SJCRH30 (cell line): Measurements from ENCODE around the gene AGRN. TPM values are rescaled to one million over a fixed set of nuclear protein-coding genes. Genes with fewer than 3 reads are reported as not detected.
"Not testable (repeated sequence)": the region's sequence is repeated elsewhere in the genome, so short reads cannot be mapped to it uniquely, and the experiment has no call there.

Experiments
- DNase-seq, 2 experiments: peaks; one replicate each; pipeline ENCODE4 v3.0.0-alpha.2; 2015 to 2020
- H3K27ac ChIP-seq: fragments of 250-450 bp; sonication (Bioruptor Pico); 2 replicates; pipeline ENCODE4 v1.5.1; 2020; ENCODE audit warnings: mild to moderate bottlenecking, moderate library complexity
- H3K27me3 ChIP-seq: fragments of 250-450 bp; sonication (Bioruptor Pico); 2 replicates; pipeline ENCODE4 v1.5.1; 2020; ENCODE audit warnings: mild to moderate bottlenecking, moderate library complexity
- H3K36me3 ChIP-seq: fragments of 250-450 bp; sonication (Bioruptor Pico); 2 replicates; pipeline ENCODE4 v1.5.1; 2020; ENCODE audit warnings: mild to moderate bottlenecking, moderate library complexity
- H3K4me1 ChIP-seq: fragments of 250-450 bp; sonication (Bioruptor Pico); 2 replicates; pipeline ENCODE4 v1.5.1; 2020; ENCODE audit warnings: mild to moderate bottlenecking, moderate library complexity
- H3K4me3 ChIP-seq: fragments of 250-450 bp; sonication (Bioruptor Pico); 2 replicates; pipeline ENCODE4 v1.5.1; 2020; ENCODE audit warnings: mild to moderate bottlenecking, moderate library complexity
- H3K9me3 ChIP-seq: fragments of 250-450 bp; sonication (Bioruptor Pico); replicated peaks from 2 replicates; pipeline ENCODE4 v1.5.1; 2020; ENCODE audit warnings: mild to moderate bottlenecking, moderate library complexity
- total RNA-seq: library from RNA; depleted of rRNA; stranded (reverse); fragments of >200 nt; shearing (Covaris generic); gene quantifications from 2 replicates; pipeline ENCODE4 v1.2.3, GENCODE V29; 2014

Gene AGRN
- total RNA-seq, 1 experiment from 2014 or later: 13.7 TPM

DNA sequence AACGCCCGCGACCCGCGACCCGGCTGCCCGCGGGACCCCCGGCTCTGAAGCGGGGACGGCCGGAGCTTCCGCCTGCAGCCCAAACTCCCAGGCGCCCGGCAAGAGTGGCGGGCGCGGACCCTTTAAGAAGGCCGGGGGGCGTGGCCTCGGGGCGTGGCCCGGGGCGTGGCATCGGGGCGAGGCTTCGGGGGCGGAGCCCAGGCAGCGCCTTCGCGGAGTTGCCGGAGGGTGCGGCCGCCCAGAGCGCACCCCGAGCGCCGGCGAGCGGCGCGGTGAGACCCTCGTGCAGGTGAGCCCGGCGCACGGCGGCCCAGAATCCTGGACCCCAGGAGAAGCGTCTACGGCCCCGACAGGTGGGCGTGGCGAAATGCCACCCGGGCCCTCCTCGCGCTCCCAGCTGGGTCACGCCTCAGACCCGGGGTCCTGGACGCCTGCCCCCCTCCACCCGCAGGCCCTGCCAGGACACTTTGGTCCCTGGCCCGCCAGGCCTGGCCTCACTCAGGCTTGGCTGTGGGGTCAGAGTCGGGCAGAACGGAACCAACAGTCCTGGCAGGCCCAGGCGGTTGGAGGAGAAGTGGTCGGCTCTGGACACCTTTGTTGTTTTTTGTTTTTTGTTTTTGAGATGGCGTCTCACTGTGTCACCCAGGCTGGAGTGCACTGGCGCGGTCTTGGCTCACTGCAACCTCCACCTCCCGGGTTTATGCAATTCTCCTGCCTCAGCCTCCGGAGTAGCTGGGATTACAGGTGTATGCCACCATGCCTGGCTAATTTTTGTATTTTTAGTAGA, 39.8 kb downstream of the AGRN start:
- no peaks in the 10 kb centered on the region for H3K9me3 ChIP-seq
- peaks cover 56% of the 10 kb centered on the region for H3K27me3 ChIP-seq
- DNase-seq: peak; percentile 88 to 90
- no peaks in the 10 kb centered on the region for H3K36me3 ChIP-seq
- no peak overlapping the region for H3K27ac ChIP-seq
- H3K4me1 ChIP-seq: peaks cover 16% of the 10 kb centered on the region; the same call in 1 of the 2 replicates
- H3K4me3 ChIP-seq: peak overlapping the region; percentile 61

- H3K27me3 ChIP-seq: peaks cover 58% of the 10 kb centered on the region
- H3K4me1 ChIP-seq: peaks cover 16% of the 10 kb centered on the region; the same call in 1 of the 2 replicates
- H3K4me3 ChIP-seq: no peak overlapping the region
- H3K27ac ChIP-seq: no peak overlapping the region
- no peak for DNase-seq
- no peaks in the 10 kb centered on the region for H3K9me3 ChIP-seq
- no peaks in the 10 kb centered on the region for H3K36me3 ChIP-seq
These were observed 40.5 kb downstream of the AGRN start for GRCh38 chr1:1060281-1061000.

- Histone ChIP-seq H3K4me3 (no peak overlapping the region), H3K4me1 (peaks cover 16% of the 10 kb centered on the region; the same call in 1 of the 2 replicates), H3K27me3 (peaks cover 64% of the 10 kb centered on the region), H3K27ac (no peak overlapping the region), H3K9me3 (no peaks in the 10 kb centered on the region), H3K36me3 (no peaks in the 10 kb centered on the region)
- DNase-seq: no peak
These were observed 41.9 kb downstream of the AGRN start for GRCh38 chr1:1061682-1062345.

DNA sequence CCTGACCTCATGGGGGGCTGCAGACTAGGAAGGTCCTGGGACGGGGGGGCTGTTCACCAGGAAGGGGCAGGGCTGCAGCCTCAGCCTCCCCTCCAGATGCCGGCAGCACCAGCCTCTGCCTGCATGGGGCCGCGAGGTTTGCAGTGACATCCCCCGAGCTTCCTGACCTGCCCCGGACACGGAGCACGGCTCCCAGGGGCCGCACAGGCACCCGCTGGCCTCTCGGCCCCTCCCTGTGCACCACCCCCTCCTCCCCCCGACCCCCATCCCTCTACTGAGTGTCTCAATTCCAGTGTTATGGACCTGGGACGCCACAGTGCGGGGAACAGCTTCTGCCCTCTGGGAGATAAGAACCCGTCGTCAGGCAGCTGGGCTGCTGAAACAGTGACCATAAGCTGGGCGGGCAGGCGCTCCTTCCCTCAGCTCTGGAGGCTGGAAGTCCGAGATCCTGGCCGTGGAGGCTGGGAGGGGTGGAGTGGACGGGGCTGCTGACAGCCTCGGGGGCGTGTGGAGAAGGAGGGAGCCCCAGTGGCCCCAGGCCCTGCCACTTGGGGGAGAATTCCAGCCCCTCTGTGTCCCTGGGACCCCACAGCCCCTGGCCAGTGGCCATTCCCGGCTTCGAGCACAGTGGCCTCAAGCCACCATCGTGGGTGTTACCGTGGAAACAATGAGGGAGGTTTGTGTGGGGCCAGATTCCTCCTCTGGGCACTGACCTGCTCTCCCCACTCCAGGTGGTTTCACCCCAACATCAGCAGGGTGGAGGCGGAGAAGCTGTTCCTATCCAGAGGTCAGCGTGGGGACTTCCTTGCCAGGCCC, 42.6 kb downstream of the AGRN start:
- peak in 1 of 2 experiments; percentile 28 for DNase-seq
- no peak overlapping the region for H3K4me3 ChIP-seq
- no peaks in the 10 kb centered on the region for H3K36me3 ChIP-seq
- H3K27ac ChIP-seq: no peak overlapping the region
- peaks cover 61% of the 10 kb centered on the region for H3K27me3 ChIP-seq
- H3K9me3 ChIP-seq: no peaks in the 10 kb centered on the region
- H3K4me1 ChIP-seq: peaks cover 16% of the 10 kb centered on the region; the same call in 1 of the 2 replicates

DNA sequence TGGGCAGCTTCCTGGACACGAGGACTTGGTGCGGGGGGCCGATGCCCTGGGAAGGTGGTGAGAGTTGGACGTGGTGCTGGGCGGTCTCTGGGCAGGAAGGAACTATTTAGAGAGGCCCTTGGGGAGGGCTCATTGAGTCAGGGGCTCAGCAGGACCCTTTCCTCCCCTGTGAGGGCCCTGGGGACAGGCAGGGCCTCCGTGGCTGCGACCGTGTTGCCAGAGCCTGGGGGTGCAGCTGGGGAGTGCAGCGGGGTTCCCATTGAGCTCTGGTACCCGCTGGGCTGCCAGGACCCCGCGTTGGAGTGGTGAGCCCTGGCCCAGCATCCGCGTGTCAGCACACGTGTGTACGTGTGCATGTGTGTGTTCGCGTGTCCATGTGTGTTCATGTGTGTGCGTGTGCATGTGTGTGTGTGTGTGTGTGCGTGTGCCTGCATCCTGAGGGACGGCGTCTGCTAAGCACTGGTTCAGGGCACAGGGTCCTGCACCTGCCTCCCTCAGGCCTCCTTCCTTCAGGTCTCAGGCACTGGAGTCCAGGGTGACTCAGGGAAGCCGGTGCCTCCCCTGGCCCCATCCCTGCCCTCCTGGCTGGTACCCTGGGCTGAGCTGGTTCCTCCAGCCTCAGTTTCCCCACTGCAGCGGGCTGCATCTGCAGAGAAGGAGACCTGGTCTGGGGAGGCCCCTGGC, 43.5 kb downstream of the AGRN start:
- H3K4me1 ChIP-seq: peaks cover 16% of the 10 kb centered on the region; the same call in 1 of the 2 replicates
- no peaks in the 10 kb centered on the region for H3K9me3 ChIP-seq
- no peaks in the 10 kb centered on the region for H3K36me3 ChIP-seq
- DNase-seq: no peak
- H3K4me3 ChIP-seq: no peak overlapping the region
- peaks cover 53% of the 10 kb centered on the region for H3K27me3 ChIP-seq
- no peak overlapping the region for H3K27ac ChIP-seq

DNA sequence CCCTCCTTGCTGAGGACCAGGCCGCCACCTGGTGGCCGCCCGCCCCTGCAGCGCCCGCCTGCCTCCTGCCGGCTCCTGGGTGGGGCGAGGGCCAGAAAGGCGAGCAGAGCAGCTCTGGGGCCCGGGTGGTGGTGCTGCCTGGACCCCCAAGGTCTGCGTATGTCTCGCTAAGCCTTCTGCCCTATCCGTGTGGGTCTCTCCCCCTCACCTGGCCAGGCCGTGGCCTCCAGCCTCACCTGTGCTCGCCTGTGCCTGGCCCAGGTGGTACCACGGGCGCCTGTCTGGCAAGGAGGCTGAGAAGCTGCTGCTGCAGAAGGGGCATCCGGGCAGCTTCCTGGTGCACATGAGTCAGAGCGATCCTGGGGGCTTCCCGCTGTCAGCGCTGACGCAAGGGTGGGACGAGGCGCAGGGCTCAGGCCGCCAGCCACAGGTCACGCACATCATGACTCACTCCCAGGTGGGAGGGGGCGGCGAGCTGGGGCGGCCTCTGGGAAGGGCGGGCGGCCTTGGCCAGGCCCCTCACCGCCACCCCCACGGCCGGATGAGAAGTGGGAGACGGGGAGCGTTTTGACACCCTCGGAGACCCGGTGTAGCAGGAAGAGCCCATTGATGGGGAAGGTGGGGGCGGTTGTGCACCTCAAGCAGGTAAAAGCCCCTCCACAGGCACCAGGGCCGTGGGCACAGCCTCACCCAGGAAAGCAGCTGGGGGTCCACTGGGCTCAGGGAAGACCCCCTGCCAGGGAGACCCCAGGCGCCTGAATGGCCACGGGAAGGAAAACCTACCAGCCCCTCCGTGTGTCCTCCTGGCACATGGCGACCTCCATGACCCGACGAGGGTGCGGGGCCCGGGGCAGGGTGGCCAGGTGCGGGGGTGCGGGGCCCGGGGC, 44.3 kb downstream of the AGRN start:
- peaks cover 47% of the 10 kb centered on the region for H3K27me3 ChIP-seq
- peak; percentile 61 to 69 for DNase-seq

GRCh38 chr1:1065265-1065939, 45.5 kb downstream of the AGRN start:
- DNase-seq: no peak
- Histone ChIP-seq H3K4me1 (peaks cover 14% of the 10 kb centered on the region; the same call in 1 of the 2 replicates), H3K36me3 (no peaks in the 10 kb centered on the region), H3K27me3 (peaks cover 43% of the 10 kb centered on the region), H3K4me3 (no peak overlapping the region), H3K9me3 (no peaks in the 10 kb centered on the region), H3K27ac (no peak overlapping the region)

More for the DNA sequence above, 44.3 kb downstream of the AGRN start:
- no peaks in the 10 kb centered on the region for H3K9me3 ChIP-seq
- peaks cover 13% of the 10 kb centered on the region; the same call in 1 of the 2 replicates for H3K4me1 ChIP-seq
- no peaks in the 10 kb centered on the region for H3K36me3 ChIP-seq
- no peak overlapping the region for H3K27ac ChIP-seq
- no peak overlapping the region for H3K4me3 ChIP-seq

- peaks cover 45% of the 10 kb centered on the region for H3K27me3 ChIP-seq
These were observed 46.0 kb downstream of the AGRN start for GRCh38 chr1:1065940-1066304.

GRCh38 chr1:1066403-1067283, 46.7 kb downstream of the AGRN start:
- Histone ChIP-seq H3K27me3 (peaks cover 39% of the 10 kb centered on the region), H3K27ac (no peak overlapping the region), H3K4me1 (peaks cover 18% of the 10 kb centered on the region; the same call in 1 of the 2 replicates), H3K4me3 (no peak overlapping the region), H3K9me3 (no peaks in the 10 kb centered on the region), H3K36me3 (no peaks in the 10 kb centered on the region)
- DNase-seq: no peak

More at GRCh38 chr1:1065940-1066304, 46.0 kb downstream of the AGRN start:
- peaks cover 18% of the 10 kb centered on the region; the same call in 1 of the 2 replicates for H3K4me1 ChIP-seq
- not testable (repeated sequence) for H3K4me3 ChIP-seq, H3K36me3 ChIP-seq, DNase-seq, H3K9me3 ChIP-seq, H3K27ac ChIP-seq

DNA sequence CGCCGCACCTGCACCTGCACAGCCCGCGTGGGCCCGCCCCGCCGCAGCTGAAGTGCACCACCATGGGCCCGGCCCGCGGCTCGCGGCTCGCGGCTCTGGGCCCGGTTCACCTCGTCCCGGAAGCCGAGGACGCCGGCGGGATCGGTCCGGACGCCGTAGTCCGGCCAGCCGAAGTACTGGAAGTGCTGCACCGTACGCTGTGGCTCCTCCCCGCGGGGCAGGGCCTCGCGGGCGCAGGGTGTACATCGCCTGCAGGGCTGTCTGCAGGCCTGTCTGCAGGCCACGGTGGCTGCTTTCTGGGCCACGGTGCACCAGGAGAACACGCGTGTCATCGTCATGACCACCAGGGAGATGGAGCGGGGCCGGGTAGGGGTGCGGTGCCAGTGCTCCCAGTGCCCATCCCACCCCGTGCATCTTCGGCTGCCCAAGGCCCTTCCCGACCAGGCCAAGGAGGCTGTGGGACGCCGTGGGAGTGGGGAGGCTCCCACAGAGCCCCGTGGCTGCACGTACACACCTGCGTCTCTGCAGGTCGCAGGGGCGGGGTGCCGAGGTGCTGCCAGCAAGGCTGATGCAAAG, 47.5 kb downstream of the AGRN start:
- no peak overlapping the region for H3K4me3 ChIP-seq
- H3K27ac ChIP-seq: no peak overlapping the region
- DNase-seq: no peak
- no peaks in the 10 kb centered on the region for H3K36me3 ChIP-seq
- no peaks in the 10 kb centered on the region for H3K9me3 ChIP-seq
- peaks cover 37% of the 10 kb centered on the region for H3K27me3 ChIP-seq
- H3K4me1 ChIP-seq: peaks cover 18% of the 10 kb centered on the region; the same call in 1 of the 2 replicates

DNA sequence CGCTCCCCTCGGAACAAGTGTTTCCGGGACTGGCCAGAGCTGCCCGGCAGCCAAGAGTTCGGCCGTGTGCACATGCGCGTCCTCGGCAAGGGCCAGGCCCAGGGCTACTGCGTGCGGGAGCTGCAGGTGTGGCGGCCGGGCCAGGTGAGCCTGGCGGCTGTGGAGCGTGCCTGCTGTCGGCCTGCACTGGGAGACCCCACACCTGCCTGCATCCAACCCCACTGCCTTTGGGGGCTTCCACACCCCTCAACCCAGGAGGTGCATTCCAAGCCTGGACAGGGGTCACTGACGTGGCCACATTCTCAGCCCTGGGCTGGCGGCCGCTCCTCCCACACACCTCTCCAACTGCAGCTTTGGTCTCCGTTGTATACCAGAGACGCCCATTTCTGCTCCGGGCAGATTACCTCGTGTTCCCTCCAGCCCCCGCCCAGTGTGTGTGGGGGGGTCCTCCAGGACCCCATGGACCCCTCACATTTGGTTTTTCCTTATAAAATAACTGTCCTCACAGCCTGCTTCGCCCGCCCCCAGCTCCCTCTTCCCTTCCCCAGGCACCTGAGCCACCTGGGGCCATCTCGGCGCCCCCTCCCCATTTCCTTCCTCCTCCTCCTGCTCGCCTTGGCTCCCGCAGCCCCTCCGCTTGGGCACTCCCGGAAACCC, 48.1 kb downstream of the AGRN start:
- peaks cover 18% of the 10 kb centered on the region; the same call in 1 of the 2 replicates for H3K4me1 ChIP-seq
- H3K27ac ChIP-seq: no peak overlapping the region
- no peak for DNase-seq
- no peaks in the 10 kb centered on the region for H3K9me3 ChIP-seq
- H3K27me3 ChIP-seq: peaks cover 37% of the 10 kb centered on the region
- H3K36me3 ChIP-seq: no peaks in the 10 kb centered on the region
- H3K4me3 ChIP-seq: no peak overlapping the region
